SU-DHL-6 (cell line): ENCODE data around the gene MBL2.

Experiments used
- CTCF ChIP-seq: fragments of 200-600 bp; sonication (generic); IDR thresholded peaks from one replicate; pipeline ENCODE4 v1.5.1; 2017; ENCODE audit warnings: antibody characterized with exemption, mild to moderate bottlenecking, low read length, moderate library complexity; ENCODE audit not compliant: insufficient read depth, poor library complexity, severe bottlenecking
- EZH2phosphoT487 ChIP-seq: fragments of 200-600 bp; sonication (generic), shearing (Covaris generic); conservative IDR thresholded peaks from 2 replicates; pipeline ENCODE4 v1.6.1; 2018; ENCODE audit warnings: mild to moderate bottlenecking, antibody characterized with exemption, low read length, moderate library complexity, mixed read lengths

- TF ChIP-seq CTCF (peak; percentile 45), EZH2phosphoT487 (no peak)
Measured at GRCh38 chr10:52818019-52818418, 45.4 kb upstream of the MBL2 start.
